NCI-H1694 (cell line): Measurements from ENCODE around the gene GDF10.

ENCODE experiments used
- DNase-seq: peaks from one replicate; lab custom pipeline; 2025; lab: John Stamatoyannopoulos, UW

The GDF10 gene

GRCh38 chr10:47269294-47269693 lies 30.7 kb upstream of the GDF10 start:
- no peak for DNase-seq

GRCh38 chr10:47276071-47276470 lies 23.9 kb upstream of the GDF10 start:
- DNase-seq = no peak

- DNase-seq = no peak
Measured at GRCh38 chr10:47276576-47277351, 23.2 kb upstream of the GDF10 start.

- DNase-seq = no peak
Measured at GRCh38 chr10:47277352-47278151, 22.4 kb upstream of the GDF10 start.

- DNase-seq = no peak
Measured at GRCh38 chr10:47278152-47278473, 21.9 kb upstream of the GDF10 start.

GRCh38 chr10:47278720-47279119 lies 21.3 kb upstream of the GDF10 start:
- no peak for DNase-seq

- DNase-seq = no peak
Measured at GRCh38 chr10:47279276-47279675, 20.7 kb upstream of the GDF10 start.

- DNase-seq = no peak
Measured at GRCh38 chr10:47282005-47282656, 17.9 kb upstream of the GDF10 start.

GRCh38 chr10:47282657-47283018 lies 17.4 kb upstream of the GDF10 start:
- no peak for DNase-seq

- no peak for DNase-seq
Measured at GRCh38 chr10:47283101-47283630, 16.8 kb upstream of the GDF10 start.

- no peak for DNase-seq
Measured at GRCh38 chr10:47283848-47284247, 16.1 kb upstream of the GDF10 start.

- DNase-seq = no peak
Measured at GRCh38 chr10:47285381-47286115, 14.4 kb upstream of the GDF10 start.

GRCh38 chr10:47286116-47286505 lies 13.9 kb upstream of the GDF10 start:
- no peak for DNase-seq

GRCh38 chr10:47286591-47287315 lies 13.2 kb upstream of the GDF10 start:
- DNase-seq = no peak

GRCh38 chr10:47287365-47287802 lies 12.6 kb upstream of the GDF10 start:
- DNase-seq = no peak

- DNase-seq = no peak
Measured at GRCh38 chr10:47287805-47288204, 12.2 kb upstream of the GDF10 start.

- no peak for DNase-seq
Measured at GRCh38 chr10:47288236-47288635, 11.8 kb upstream of the GDF10 start.

GRCh38 chr10:47288916-47289495 lies 11.0 kb upstream of the GDF10 start:
- no peak for DNase-seq

- DNase-seq = no peak
Measured at GRCh38 chr10:47289921-47290320, 10.1 kb upstream of the GDF10 start.

- DNase-seq = no peak
Measured at GRCh38 chr10:47290338-47290737, 9.7 kb upstream of the GDF10 start.

- DNase-seq = no peak
Measured at GRCh38 chr10:47291682-47292081, 8.3 kb upstream of the GDF10 start.
